Urothelium cell line (cell line): ENCODE measurements around the gene EML2.

Source experiments
- DNase-seq: peaks from one replicate; pipeline ENCODE4 v3.0.0; 2011; ENCODE audit warnings: low spot score, mixed read lengths
- FAIRE-seq: peaks from 2 replicates; lab custom pipeline; 2011; peaks lifted over from hg19 to GRCh38; lab: Jason Lieb, UNC

The EML2 gene

GRCh38 chr19:45590300-45591003, 48.7 kb downstream of the EML2 start:
- FAIRE-seq (no peak), DNase-seq (no peak)

- no peak for DNase-seq
- no peak for FAIRE-seq
Measured at GRCh38 chr19:45589768-45590167, 49.4 kb downstream of the EML2 start.

- no peak for FAIRE-seq
- DNase-seq: no peak
Measured at GRCh38 chr19:45587873-45588272, 51.3 kb downstream of the EML2 start.

GRCh38 chr19:45585158-45585577, 54.0 kb downstream of the EML2 start:
- no peak for DNase-seq
- FAIRE-seq: no peak

GRCh38 chr19:45584332-45585157, 54.7 kb downstream of the EML2 start, which contains the start of gene OPA3:
TSS of gene OPA3 (minus strand) at chr19:45584802. CDS start at chr19:45584764, 38 bp downstream.
- FAIRE-seq: peak; percentile 99
- DNase-seq: peak; percentile 97

- no peak for FAIRE-seq
- DNase-seq: no peak
Measured at GRCh38 chr19:45581576-45581975, 57.6 kb downstream of the EML2 start.

- DNase-seq (no peak), FAIRE-seq (no peak)
Measured at GRCh38 chr19:45578861-45579260, 60.3 kb downstream of the EML2 start.

- peak; percentile 78 for DNase-seq
- FAIRE-seq: peak; percentile 74
Measured at GRCh38 chr19:45577111-45577905, 61.9 kb downstream of the EML2 start.

GRCh38 chr19:45576682-45577081, 62.5 kb downstream of the EML2 start:
- no peak for FAIRE-seq
- DNase-seq: no peak

- DNase-seq: no peak
- no peak for FAIRE-seq
Measured at GRCh38 chr19:45575216-45575615, 64.0 kb downstream of the EML2 start.

- DNase-seq (no peak), FAIRE-seq (no peak)
Measured at GRCh38 chr19:45574526-45574925, 64.7 kb downstream of the EML2 start.

- FAIRE-seq (no peak), DNase-seq (no peak)
Measured at GRCh38 chr19:45571457-45572220, 67.6 kb downstream of the EML2 start.

- FAIRE-seq: no peak
- DNase-seq: peak; percentile 54
Measured at GRCh38 chr19:45569619-45570421, 69.4 kb downstream of the EML2 start.

GRCh38 chr19:45568732-45569131, 70.5 kb downstream of the EML2 start:
- DNase-seq (no peak), FAIRE-seq (no peak)

- FAIRE-seq: no peak
- no peak for DNase-seq
Measured at GRCh38 chr19:45567609-45568008, 71.6 kb downstream of the EML2 start.

GRCh38 chr19:45564131-45564780, 74.9 kb downstream of the EML2 start:
- FAIRE-seq: no peak
- DNase-seq: no peak

- FAIRE-seq: no peak
- no peak for DNase-seq
Measured at GRCh38 chr19:45560686-45561085, 78.5 kb downstream of the EML2 start.

GRCh38 chr19:45560038-45560437, 79.2 kb downstream of the EML2 start:
- FAIRE-seq: no peak
- no peak for DNase-seq
